Activated T-helper 1 cell treated with anti-CD3 and anti-CD28 coated beads, Interleukin-2, amount 50 U/mL, for 16 hours (primary cell): Measurements from ENCODE around the gene MCRS1.

Experiments used
- DNase-seq, 2 donors: peaks; one replicate each; pipeline ENCODE4 v3.0.0-alpha.2; 2020; ENCODE audit warnings: low read depth in 1 of 2, low spot score in 1 of 2

Gene MCRS1

DNA sequence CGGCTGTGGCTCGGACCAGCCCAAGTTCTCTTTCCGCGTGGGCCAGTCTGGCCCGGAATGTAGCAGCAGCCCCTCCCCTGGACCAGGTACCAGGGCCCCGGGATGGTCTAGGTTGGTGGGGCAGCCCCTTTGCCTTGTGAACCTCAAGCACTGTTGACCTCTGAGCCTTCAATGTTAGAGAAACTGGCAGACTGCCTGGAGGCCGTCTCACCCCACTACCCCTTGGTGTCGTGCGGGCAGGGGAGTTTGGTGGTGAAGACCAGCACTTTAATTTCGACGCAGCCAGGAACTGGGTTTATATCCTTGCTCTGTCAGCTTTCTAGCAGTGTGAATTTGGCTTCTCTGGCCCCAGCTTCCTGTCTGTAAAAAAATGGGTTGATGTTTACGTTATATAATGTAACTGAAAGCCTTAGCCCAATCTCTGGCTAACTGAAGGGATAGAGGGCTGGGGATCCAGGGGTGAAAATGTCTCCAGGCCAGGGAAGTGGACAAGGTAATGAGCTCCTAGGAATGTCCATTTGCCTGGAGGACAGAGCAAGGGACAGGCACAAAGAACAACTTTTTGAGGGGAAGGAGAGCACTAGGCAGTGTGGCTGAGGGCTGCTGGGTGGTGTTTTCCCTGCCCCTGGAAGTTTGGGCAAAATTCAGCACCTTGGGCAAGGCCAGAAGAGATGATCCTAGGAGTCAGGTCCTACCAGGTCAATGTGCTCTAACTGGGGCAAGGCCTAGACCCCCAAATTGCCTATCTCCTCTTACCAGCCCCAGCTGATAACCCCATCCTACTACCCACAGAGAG, 11.4 kb downstream of the MCRS1 start:
- DNase-seq, result no peak

DNA sequence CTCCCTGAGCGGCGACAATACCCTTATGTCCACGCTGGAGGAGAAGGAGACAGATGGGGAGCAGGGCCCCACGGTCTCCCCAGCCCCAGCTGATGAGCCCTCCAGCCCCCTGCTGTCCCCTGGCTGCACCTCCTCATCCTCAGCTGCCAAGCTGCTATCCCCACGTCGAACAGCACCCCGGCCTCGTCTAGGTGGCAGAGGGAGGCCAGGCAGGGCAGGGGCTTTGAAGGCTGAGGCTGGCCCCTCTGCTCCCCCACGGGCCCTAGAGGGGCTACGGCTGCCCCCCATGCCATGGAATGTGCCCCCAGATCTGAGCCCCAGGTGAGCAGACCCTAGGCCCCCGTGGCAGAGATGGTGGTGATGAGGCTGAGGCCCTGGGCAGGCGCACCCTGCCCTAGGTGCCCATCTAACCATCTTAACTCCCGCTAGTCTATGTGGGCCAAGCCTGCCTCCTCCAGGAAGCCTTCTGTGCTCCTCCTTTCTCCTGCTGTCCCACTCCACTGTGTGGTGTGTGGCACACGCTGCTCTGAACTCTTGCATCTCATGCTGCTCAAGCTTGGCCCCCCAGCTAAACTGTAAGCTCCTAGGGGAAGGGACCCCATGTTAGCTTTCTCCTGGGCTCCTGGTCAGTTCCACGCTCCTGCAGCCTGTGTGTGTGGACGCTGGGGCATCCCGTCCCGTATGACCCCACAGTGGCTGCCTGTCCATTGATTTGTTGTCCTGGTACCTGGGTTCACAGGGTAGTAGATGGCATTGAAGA, 12.1 kb downstream of the MCRS1 start:
- DNase-seq, result no peak

- no peak for DNase-seq
Measured at GRCh38 chr12:49554266-49554665, 13.7 kb downstream of the MCRS1 start.

GRCh38 chr12:49553512-49554088, 14.3 kb downstream of the MCRS1 start:
- no peak for DNase-seq

- no peak for DNase-seq
Measured at GRCh38 chr12:49552899-49553298, 15.0 kb downstream of the MCRS1 start.

GRCh38 chr12:49552425-49552824, 15.5 kb downstream of the MCRS1 start:
- no peak for DNase-seq

GRCh38 chr12:49552014-49552413, 15.9 kb downstream of the MCRS1 start:
- DNase-seq, result no peak

- no peak for DNase-seq
Measured at GRCh38 chr12:49550693-49551252, 17.2 kb downstream of the MCRS1 start.

- DNase-seq, result no peak
Measured at GRCh38 chr12:49549735-49550692, 17.9 kb downstream of the MCRS1 start.

DNA sequence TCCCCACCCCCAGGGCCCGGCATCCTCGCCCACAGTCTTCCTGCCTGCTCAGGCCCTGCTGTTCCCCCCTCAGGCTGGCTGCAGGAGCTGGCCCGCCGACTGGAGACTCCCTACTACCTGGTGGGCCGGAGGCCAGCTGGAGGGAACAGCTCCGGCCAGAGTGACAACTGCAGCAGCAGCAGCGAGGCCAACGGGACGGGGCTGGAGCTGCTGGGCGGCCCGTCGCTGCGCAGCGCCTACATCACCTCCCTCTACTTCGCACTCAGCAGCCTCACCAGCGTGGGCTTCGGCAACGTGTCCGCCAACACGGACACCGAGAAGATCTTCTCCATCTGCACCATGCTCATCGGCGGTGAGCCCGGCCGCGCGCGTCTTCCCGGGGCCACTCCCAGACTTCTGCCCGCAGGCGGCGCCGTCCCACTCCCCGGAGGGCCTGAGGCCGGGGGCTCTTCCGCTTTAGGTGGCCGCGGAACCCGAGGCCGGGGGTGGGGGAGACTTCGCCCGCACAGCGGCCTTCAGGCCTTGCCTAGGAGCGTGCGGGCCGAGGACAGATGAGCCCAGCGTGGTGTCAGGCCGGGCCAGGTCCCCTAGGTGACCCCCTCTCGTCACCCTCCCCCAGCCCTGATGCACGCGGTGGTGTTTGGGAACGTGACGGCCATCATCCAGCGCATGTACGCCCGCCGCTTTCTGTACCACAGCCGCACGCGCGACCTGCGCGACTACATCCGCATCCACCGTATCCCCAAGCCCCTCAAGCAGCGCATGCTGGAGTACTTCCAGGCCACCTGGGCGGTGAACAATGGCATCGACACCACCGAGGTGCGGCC, 18.9 kb downstream of the MCRS1 start:
- DNase-seq, result no peak

DNA sequence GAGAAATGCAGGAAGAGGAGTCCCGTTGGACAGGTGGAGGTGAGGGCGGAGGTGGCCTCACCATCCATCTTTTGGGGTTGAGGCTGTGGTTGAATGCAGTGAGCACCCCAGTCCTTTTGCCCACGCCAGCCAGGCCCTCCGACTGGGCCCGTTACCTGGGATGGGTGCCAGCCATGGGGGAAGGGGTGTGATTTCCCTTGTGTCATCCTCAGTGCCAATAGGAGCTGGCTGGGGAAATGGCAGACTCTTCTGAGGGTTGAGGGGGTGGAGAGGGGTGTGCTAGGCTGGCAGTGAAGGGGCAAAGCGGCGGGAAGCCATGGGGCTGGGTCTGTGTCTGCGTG, 19.5 kb downstream of the MCRS1 start:
- DNase-seq, result no peak

- no peak for DNase-seq
Measured at GRCh38 chr12:49547090-49547690, 20.8 kb downstream of the MCRS1 start.

DNA sequence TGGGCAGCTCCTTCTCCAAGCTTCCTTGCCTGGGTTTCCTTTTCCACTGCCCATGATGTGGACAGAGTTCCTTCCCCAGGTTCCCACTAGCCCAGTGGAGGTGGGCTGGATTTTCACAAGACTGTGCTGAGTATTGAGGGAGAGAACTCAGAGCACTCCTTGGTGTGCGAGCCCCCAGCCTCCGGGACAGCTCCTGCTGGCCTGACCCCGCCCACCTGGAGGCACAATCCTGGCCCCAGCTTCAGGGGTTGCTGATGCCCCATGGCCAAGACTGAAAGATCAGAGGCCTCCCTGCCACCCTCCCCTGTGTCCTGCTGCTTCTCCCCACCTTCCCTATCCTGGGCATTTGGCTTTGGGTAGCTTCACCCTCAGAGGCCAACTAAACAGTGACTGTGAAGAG, 21.5 kb downstream of the MCRS1 start:
- DNase-seq, result no peak

- no peak for DNase-seq
Measured at GRCh38 chr12:49545815-49546214, 22.1 kb downstream of the MCRS1 start.

GRCh38 chr12:49543914-49544815, 23.8 kb downstream of the MCRS1 start:
- no peak for DNase-seq

DNA sequence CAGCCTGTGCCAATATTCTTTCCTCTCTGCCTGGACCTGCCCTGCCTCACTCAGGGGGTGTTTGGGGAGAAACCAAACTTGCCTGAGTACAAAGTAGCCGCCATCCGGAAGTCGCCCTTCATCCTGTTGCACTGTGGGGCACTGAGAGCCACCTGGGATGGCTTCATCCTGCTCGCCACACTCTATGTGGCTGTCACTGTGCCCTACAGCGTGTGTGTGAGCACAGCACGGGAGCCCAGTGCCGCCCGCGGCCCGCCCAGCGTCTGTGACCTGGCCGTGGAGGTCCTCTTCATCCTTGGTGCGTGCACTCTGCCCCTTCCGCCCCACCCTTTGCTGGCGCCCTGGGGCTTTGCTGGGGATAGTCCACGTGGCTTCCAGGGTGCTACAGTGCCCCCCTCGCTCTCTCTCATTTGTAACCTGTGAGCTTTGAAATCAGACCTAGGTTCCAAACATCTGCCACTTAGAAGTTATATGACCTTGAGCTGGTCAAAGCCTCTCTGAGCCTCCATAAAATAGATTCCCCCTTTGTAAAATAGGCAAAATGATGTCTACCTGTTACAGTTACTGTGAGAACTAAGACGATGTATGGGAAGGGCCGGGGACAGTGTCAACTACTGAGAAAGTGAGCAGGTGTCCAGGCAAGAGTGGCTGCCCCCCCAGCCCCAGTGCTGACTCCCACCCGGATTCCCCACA, 24.6 kb downstream of the MCRS1 start:
- DNase-seq, result no peak

DNA sequence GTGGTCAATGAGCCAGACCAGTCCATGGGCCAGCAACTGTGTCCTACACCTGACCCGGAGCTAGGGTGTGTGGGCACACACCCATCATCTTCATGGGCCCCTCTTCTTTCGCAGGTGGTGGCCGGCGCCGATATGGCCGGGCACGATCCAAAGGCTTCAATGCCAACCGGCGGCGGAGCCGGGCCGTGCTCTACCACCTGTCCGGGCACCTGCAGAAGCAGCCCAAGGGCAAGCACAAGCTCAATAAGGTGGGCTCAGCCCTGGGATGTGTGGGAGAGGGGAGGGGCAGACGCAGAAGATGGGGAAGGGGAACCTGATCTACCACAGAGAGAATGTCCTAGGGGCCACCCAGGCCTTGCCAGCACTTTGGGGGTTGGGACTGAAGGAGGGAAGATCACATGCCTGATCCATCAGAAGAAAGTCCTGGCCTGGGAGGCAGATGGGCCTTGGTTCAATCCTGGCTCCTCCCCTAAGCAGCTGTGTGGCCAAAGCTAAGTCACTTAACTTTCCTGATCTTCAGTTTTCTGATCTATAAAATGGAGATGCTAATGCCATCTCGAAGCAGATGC, 25.3 kb downstream of the MCRS1 start:
- DNase-seq, result no peak
